Activated CD4-positive, alpha-beta T cell treated with anti-CD3 and anti-CD28 coated beads, Interleukin-2, amount 50 U/mL, for 4 hours (primary cell): ENCODE measurements around the gene FHL3.
"Not testable (repeated sequence)": the region's sequence is repeated elsewhere in the genome, so short reads cannot be mapped to it uniquely, and the experiment has no call there.

ENCODE experiments used
- DNase-seq, 2 experiments: peaks; one replicate each; pipeline ENCODE4 v3.0.0-alpha.2; 2020

FHL3 gene

DNA sequence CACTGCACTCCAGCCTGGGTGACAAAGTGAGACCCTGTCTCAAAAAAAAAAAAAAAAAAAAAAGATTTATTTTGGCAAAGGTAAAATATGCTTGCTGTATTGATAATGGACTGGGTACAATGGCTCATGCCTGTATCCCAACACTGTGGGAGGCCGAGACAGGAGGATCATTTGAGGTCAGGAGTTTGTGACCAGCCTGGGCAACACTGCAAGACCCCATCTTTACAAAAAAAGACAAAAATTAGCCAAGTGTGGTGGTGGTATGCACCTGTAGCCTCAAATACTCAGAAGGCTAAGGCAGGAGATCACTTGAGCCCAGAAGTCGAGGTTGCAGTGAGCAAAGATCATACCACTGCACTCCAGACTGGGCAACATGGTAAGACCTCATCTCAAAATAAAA, 21.8 kb downstream of the FHL3 start:
- DNase-seq: no peak

DNA sequence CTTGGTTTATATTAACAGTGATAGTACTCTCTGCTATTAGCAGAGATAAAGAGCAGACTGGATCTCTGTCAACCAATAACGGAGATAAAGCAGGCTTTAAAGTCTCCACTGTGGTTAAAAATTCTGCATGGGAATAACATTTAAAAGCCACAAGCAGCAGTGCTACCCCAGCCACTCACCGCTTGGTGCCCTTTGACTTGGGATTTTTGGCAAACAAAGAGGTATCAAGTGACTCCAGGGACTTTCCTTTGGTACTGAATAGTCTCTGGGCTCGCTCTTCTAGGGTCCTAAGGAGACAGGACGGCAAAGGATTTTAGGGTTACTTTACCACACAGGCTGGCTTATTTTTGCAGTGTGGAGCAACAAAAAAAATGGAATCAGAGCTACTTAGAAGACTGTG, 26.8 kb downstream of the FHL3 start:
- no peak for DNase-seq

DNA sequence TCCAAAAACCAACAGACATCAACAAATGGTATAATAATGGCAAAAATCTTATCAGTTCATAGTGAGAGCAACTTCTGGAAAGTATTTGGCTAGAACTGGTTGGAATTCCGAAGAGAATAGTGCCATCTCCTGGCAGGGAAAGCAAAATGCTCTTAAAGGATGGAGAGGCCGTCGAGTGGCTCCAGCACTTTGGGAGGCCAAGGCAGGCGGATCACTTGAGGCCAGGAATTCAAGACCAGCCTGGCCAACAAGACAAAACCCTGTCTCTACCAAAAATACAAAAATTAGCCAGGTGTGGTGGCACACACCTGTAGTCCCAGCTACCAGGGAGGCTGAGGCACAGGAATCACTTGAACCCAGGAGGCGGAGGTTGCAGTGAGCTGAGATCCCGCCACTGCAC, 30.2 kb downstream of the FHL3 start:
- not testable (repeated sequence) for DNase-seq

DNA sequence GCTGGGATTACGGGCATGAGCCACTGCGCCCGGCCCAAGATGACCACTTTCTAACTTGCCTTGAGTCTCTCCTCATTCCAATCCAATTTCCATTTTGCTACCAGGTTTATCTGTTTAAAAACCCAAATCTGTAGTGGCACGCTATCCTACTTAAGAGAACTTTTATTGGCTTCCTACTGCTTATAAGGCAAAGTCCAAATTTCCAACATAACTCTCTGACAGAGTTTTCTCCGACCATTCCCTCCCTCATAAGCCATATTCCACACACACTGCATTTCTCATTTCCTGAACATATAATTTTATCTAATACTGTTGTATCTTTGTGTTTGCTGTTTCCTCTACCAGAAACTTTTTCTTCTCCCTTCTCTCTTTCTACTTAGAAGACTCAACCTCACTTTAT, 30.7 kb downstream of the FHL3 start:
- no peak for DNase-seq

DNA sequence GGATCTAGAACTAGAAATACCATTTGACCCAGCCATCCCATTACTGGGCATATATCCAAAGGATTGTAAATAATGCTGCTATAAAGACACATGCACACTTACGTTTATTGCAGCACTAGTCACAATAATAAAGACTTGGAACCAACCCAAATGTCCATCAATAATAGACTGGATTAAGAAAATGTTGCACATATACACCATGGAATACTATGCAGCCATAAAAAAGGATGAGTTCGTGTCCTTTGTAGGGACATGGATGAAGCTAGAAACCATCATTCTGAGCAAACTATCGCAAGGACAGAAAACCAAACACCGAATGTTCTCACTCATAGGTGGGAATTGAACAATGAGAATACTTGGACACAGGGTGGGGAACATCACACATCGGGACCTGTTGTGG, 31.6 kb downstream of the FHL3 start:
- DNase-seq: not testable (repeated sequence)

DNA sequence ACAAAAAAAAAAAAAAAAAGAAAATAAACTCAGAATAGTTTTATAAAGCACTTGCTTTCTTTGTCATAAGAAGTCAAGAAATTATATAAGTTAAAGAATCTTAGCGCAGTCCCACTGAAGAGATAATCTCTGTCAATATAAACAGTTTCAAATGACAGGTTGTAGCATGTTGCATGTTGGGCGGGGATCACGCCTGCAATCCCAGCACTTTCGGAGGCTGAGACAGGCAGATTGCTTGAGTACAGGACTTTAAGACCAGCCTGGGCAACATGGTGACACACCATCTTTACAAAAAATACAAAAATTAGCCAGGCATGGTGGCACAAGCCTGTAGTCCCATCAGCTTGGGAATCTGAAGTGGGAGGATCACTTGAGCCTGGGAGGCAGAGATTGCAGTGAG, 40.0 kb downstream of the FHL3 start:
- no peak for DNase-seq

DNA sequence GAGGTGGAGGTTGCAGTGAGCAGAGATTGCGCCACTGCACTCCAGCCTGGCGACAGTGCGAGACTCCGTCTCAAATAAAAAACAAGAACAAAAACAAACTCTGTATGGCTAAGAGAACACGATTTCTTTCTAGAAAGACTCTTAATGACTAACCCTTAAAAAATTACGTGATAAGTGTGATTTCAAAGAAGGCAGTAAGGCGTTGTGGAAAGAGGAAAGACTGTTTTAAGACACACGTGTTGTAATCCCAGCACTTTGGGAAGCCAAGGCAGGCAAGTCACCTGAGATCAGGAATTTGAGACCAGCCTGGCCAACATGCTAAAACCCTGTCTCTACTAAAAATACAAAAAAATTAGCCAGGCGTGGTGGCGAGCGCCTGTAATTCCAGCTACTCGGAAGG, 41.2 kb downstream of the FHL3 start:
- DNase-seq: not testable (repeated sequence)

DNA sequence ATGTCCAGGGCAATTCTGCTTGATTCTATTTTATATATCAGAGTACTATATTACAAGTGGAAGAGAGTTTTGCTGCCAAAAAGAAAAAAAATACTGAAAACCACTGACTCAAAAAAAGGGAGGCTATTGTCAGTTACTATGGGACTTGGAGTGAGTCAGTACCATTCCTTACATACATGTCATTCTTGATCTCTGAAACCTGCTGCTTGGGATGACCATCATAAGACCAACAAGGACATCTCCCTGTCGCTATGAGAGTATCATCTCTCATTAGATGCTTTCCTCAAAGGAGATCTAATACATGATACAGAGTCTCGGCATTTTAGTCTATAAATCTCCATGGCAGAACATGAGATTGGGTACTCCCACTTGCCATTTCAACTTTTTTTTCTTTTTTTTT, 46.6 kb downstream of the FHL3 start:
- no peak for DNase-seq

DNA sequence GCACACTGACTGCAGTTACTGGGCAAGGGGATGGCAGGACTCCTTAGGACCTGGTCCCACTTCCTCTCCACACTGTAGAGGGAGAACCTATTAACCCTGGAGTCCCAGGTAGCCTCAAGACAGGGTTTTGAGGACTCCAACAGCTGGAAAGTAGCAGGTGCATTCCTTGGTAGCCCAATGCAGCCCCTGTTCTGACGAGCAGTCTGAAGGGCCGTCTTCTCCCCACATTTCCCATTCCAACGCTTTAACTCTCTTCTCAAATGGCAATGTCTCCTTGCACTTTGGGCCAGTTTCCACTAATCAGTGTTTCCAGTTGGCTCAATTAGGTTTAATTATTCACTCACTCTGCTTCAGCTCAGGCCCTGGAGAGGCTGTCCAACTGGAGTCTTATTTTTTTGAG, 49.6 kb downstream of the FHL3 start:
- DNase-seq: no peak

DNA sequence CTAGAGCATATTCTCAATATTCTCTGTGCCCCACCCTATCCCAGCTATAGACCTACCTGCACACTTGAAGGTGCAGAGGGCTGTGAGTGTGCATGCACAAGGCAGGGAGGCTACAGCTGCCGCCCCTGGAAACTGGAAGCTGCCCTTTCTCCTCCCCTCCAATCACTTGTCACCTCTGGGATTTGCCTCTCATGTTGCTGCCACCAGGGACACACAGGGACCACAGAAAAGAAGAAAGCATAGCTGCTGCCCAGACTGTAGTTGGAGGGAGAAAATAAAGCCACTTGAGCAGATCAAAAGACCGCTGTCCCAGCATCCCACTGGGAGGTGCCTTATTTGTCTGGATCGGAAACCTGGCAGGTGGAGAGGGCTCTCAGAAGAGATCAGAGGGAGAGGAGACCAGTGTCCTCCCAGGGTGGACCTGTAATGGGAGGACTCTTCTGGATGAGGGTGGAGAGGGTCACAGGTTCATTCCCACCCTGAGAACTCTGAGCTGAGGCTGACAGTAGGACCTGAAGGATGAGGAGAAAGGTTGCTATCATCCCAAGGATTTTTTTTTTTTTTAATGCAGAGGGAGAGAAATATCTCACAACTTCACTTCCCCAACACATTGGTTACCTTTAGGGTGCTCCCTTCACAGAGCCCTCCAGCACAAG, 50.9 kb downstream of the FHL3 start:
- no peak for DNase-seq

DNA sequence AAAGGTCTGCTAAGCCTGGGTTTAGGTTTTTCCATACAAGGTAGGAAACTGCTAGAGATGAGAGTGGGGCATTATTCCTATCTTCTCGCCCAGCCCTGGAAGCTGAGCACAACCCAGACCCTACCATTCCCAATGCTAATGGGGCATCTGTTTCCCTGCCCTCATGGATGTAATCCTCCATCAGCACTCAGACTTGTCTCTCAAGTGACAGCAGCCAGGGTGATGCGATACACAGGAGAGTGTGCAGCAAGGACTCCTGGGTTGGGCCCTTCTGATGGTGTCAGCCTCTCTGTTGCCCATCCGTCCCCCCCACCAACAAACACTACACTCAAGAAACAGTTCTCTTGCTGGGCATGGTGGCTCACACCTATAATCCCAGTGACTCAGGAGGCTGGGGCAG, 52.6 kb downstream of the FHL3 start:
- DNase-seq: no peak

DNA sequence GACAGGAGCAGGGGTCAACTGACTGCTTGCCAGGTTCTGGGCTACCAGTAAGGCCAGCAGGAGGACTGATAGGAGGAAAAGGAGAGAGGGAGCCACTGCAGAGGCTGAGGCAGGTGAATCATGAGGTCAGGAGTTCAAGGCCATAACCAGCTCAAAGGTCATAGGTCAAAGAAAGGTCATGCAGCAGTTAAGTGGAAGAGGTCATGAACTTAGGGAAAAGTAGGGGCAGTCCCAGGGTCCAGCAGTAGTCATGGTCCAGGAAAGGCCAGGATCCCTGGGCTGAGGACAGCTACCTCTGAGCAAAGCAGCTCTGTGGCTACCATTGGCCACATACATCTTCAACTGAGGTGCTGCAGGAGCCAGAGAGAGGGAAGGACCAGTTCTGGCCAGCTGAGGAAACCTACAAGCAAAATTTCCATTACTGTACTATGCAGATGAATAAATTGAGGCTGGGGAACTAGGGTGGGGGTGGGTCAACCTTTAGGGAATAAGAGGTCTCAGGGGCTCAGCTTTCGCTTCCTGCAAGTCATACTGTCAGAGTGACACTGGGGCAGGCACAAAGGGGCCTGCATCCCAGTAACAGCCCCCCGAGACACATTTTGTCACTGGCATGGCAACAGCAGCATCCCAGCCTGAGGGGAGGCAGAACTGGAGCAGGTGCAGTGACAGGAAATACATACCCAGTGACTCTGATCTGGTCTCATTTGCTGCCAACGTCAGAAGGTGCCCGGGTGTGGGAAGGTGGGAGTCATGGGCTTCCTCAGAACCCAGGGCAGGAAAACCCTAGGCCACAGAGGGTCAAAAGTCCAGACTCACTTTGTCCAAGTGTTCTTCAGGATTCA, 53.3 kb downstream of the FHL3 start:
- DNase-seq: no peak

DNA sequence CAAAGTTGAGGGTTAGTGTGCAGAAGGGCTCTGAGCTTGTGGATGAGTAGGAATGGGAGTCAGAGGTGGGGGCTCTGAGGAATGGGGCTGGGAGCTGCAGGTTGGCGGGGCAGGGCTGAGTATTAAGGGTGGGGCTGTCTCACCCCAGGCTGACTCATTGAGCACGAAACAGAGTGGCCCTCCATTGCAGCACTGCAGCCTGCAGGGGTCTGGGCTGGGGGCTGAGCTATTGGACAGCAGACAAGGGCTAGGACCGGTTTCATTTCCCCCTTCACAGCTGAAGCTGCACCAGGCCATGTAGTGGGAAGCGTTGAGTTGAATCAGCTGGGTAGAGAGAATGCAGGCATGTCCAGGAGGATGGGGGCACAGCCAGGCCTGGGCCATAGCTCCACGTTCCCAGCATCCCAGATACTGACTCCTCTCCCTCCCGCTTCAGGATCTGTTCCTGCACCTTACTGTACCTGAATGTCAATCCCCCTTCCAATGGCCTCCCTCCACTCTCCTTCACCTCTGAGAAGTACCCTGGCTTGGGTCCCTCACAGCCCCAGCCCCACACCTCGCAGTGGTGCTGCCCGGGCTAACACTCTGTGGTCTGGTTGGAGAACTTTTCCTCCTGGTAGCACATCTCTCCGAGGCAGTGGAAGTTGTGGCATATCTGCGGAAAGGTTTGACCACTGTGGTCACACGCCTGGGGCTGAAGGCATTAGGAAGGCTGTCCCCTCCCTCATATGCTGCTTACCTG, 54.1 kb downstream of the FHL3 start:
- no peak for DNase-seq

DNA sequence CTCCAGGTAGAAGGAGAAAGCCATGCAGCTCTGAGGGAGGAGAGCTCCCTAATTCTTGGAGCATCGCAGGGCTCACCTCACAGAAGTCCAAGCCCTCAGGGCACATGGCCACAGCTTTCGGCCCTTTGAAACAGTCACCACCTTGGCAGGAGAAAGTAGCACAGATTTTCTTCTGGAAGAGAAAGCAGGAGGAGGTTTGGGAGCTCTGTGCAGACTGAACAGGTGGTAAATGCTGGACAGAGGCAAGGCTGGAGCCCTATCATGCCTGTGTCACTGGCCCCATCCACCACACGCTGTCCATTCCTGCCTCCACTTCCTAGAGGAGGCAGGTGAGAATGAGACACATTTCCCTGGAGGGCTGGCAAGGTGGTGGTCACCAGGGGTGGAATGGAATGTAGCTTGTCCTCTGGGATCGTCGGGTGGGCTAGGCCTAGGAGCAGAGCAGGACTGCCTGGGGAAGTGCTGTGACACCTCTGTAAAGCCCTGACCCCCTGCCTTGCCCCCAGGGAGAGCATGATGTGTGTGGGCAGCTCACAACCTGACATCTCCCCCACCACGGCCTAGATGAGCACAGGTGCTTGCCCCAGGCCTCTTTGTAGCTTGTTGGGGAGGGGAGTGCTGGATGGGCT, 55.7 kb downstream of the FHL3 start:
- no peak for DNase-seq

DNA sequence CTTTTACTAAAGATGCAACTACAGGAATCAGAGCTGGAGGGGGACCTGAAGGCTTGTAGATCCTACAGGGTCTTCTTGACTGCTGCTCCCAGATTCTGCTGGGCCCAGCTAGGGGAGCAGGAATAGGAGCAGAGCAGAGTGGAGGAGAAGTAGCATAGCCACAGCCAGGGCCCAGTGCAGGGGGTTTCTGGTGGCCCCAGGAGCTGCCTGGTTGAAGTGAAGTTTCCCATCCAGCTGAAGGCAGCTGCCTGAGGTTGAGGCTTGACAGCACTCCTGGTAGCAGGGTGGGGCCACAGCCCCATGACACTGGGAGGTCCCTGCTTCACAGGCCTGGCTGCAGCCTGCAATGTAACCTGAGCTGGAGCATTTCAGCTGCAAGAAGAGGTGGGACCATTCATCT, 56.5 kb downstream of the FHL3 start:
- DNase-seq: no peak

DNA sequence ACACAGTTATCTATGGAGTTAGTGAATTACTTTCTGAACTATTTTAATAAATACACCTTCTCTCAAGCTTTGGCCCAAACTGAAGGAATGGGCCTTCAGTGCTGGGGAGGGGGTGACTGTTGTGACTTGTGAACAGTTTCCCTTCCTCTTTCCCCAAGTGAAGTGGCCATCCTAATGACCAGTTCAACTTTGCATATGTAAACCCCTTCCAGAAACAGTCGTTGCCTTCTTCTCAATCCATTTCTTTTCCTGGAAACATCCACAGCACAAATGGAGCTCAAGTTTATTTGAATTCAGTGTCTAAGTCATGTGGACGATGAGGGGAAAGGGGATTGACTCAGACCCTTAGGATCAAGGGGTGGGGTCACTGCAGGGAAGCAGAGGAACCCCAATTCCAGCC, 57.1 kb downstream of the FHL3 start:
- no peak for DNase-seq

DNA sequence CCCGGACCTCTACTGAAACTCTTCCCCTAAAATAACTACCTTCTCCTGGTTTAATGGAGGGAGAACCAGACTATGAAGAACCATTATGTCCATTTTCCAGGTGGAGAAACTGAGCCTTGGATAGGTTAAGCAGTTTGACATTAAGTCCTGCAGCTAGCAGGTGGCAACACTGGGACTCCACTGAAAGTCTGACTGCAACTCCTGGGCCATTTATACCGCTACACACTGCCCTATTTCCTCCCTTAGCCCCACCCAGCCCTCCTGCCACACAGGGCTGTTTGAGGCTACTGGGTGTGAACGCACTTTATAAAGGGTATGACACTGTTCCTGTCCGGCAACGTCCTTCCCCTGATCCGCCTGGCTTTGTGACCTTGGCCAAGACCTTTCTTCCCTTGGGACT, 58.0 kb downstream of the FHL3 start:
- DNase-seq: no peak
